Astrocyte (in vitro differentiated cells and primary cell): ENCODE data around the gene PELI3.
"Not testable (repeated sequence)": the region's sequence is repeated elsewhere in the genome, so short reads cannot be mapped to it uniquely, and the experiment has no call there.

Source experiments
- CTCF ChIP-seq: IDR thresholded peaks from 2 replicates; pipeline ENCODE4 v1.5.1; 2011; ENCODE audit warnings: low read depth, mild to moderate bottlenecking, inconsistent platforms, low read length, moderate library complexity; ENCODE audit not compliant: insufficient read depth
- EZH2 ChIP-seq: IDR thresholded peaks from 2 replicates; pipeline ENCODE4 v1.6.1; 2012; ENCODE audit warnings: mild to moderate bottlenecking, low read length, inconsistent platforms; ENCODE audit not compliant: insufficient read depth

DNA sequence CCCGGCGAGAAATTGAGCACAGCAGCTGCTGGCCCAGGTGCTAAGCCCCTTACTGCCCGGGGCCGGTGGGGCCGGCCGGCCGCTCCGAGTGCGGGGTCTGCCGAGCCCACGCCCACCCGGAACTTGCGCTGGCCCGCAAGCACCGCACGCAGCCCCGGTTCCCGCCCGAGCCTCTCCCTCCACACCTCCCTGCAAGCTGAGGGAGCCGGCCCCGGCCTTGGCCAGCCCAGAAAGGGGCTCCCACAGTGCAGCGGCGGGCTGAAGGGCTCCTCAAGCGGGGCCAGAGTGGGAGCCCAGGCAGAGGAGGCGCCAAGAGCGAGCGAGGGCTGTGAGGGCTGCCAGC, 25.8 kb upstream of the PELI3 start:
- TF ChIP-seq CTCF, EZH2: not testable (repeated sequence)
